ENCODE measurements around the gene THSD7B.
"Not testable (repeated sequence)": the region's sequence is repeated elsewhere in the genome, so short reads cannot be mapped to it uniquely, and the experiment has no call there.

GRCh38 chr2:137101814-137102213, 336.5 kb downstream of the THSD7B start:
- TF ChIP-seq CTCF (conservative IDR thresholded peaks at IDR 0.05 in 1 of 2, IDR thresholded peaks at IDR 0.05 in 1 of 2; ENCODE audit: extremely low read depth in 1 of 2, insufficient read depth in 1 of 2, low read depth in 1 of 2, low read length in 2 of 2); EZH2 (IDR thresholded peaks at IDR 0.05; ENCODE audit: borderline replicate concordance, low read length): not testable (repeated sequence)

All from mammary epithelial cell (primary cell).